ENCODE measurements around the gene LSAMP. TPM values are rescaled to one million over a fixed set of nuclear protein-coding genes. Genes with fewer than 3 reads are reported as not detected.

The LSAMP gene
- total and polyA plus RNA-seq, 3 donors from 2014 or later = 3.1 to 10.3 (median 9.1) TPM

- Histone ChIP-seq H3K36me3 (ENCODE audit: low read depth, missing control alignments) (no peaks in the 10 kb centered on the region), H3K27me3 (no peaks in the 10 kb centered on the region), H3K27ac (no peak overlapping the region), H3K4me3 (no peak overlapping the region), H3K9me3 (no peaks in the 10 kb centered on the region), H3K4me1 (no peaks in the 10 kb centered on the region)
- 64 to 77% methylated on average over 2 of the region's 2 CpGs for WGBS, 2 donors
- intact Hi-C loops (cut with DNase I; ENCODE audit: low total_unique reads) = no loop called here
- no peak for DNase-seq
- TF ChIP-seq CTCF (IDR thresholded peaks at IDR 0.05) (no peak), POLR2A (IDR thresholded peaks at IDR 0.05) (no peak)
These were observed 332.6 kb downstream of the LSAMP start for GRCh38 chr3:116112696-116113095.

GRCh38 chr3:116111765-116112164 lies 333.5 kb downstream of the LSAMP start:
- no peaks in the 10 kb centered on the region for H3K9me3 ChIP-seq
- no peaks in the 10 kb centered on the region for H3K36me3 ChIP-seq (ENCODE audit: low read depth, missing control alignments)
- DNase-seq = no peak
- H3K27me3 ChIP-seq = no peaks in the 10 kb centered on the region
- no peak overlapping the region for H3K27ac ChIP-seq
- no peak for TF ChIP-seq POLR2A (IDR thresholded peaks at IDR 0.05)
- TF ChIP-seq CTCF (IDR thresholded peaks at IDR 0.05) = no peak
- no peaks in the 10 kb centered on the region for H3K4me1 ChIP-seq
- no peak overlapping the region for H3K4me3 ChIP-seq
- intact Hi-C loops (cut with DNase I; ENCODE audit: low total_unique reads) = no loop called here

GRCh38 chr3:116103868-116104530 lies 341.3 kb downstream of the LSAMP start:
- H3K27me3 ChIP-seq = no peaks in the 10 kb centered on the region
- H3K36me3 ChIP-seq (ENCODE audit: low read depth, missing control alignments) = no peaks in the 10 kb centered on the region
- intact Hi-C loops (cut with DNase I; ENCODE audit: low total_unique reads) = no loop called here
- no peak for TF ChIP-seq POLR2A (IDR thresholded peaks at IDR 0.05)
- TF ChIP-seq CTCF (IDR thresholded peaks at IDR 0.05) = no peak
- no peaks in the 10 kb centered on the region for H3K4me1 ChIP-seq
- no peaks in the 10 kb centered on the region for H3K9me3 ChIP-seq
- H3K4me3 ChIP-seq = no peak overlapping the region
- no peak overlapping the region for H3K27ac ChIP-seq
- no peak for DNase-seq
- 83 to 86% methylated on average over 4 of the region's 4 CpGs for WGBS, 2 donors

GRCh38 chr3:116102037-116102436 lies 343.2 kb downstream of the LSAMP start:
- H3K27me3 ChIP-seq = no peaks in the 10 kb centered on the region
- intact Hi-C loops (cut with DNase I; ENCODE audit: low total_unique reads) = no loop called here
- no peak for TF ChIP-seq POLR2A (IDR thresholded peaks at IDR 0.05)
- no peak for TF ChIP-seq CTCF (IDR thresholded peaks at IDR 0.05)
- H3K36me3 ChIP-seq (ENCODE audit: low read depth, missing control alignments) = no peaks in the 10 kb centered on the region
- H3K4me3 ChIP-seq = no peak overlapping the region
- no peak overlapping the region for H3K27ac ChIP-seq
- H3K4me1 ChIP-seq = no peaks in the 10 kb centered on the region
- DNase-seq = no peak
- no peaks in the 10 kb centered on the region for H3K9me3 ChIP-seq

- H3K27ac ChIP-seq = no peak overlapping the region
- WGBS, 2 donors = 90 to 92% methylated on average over 2 of the region's 2 CpGs
- no peaks in the 10 kb centered on the region for H3K4me1 ChIP-seq
- no peak overlapping the region for H3K4me3 ChIP-seq
- intact Hi-C loops (cut with DNase I; ENCODE audit: low total_unique reads) = no loop called here
- no peak for TF ChIP-seq CTCF (IDR thresholded peaks at IDR 0.05)
- no peak for TF ChIP-seq POLR2A (IDR thresholded peaks at IDR 0.05)
- H3K36me3 ChIP-seq (ENCODE audit: low read depth, missing control alignments) = no peaks in the 10 kb centered on the region
- no peaks in the 10 kb centered on the region for H3K9me3 ChIP-seq
- DNase-seq = no peak
- H3K27me3 ChIP-seq = no peaks in the 10 kb centered on the region
These were observed 348.1 kb downstream of the LSAMP start for GRCh38 chr3:116097226-116097625.
